Effector CD4-positive, alpha-beta T cell (primary cell): ENCODE results near the gene NTMT1.

Experiments used
- DNase-seq: peaks from one replicate; pipeline ENCODE4 v3.0.0-alpha.2; 2020

Gene NTMT1

GRCh38 chr9:129637673-129638439 lies 11.9 kb downstream of the NTMT1 start:
- DNase-seq, result no peak

- no peak for DNase-seq
These were observed 13.2 kb downstream of the NTMT1 start for GRCh38 chr9:129639034-129639630.

DNA sequence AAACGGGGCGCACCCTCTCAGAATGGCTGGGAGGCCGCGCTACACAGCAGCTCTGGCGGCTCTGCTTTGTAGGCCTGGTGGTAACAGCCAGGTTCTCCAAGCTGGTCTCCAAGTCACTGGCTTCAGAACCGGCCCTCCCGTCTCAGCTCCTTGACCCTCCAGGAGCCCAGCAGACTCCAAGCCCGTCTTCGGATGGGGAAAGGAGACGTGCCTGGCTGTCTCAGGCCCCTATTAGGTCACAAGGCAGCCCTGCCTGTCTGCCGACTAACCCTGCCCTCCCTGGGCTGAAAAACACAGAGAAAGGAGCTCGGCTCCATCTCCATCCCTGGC lies 13.8 kb downstream of the NTMT1 start:
- DNase-seq, result no peak

GRCh38 chr9:129640086-129640870 lies 14.3 kb downstream of the NTMT1 start:
- no peak for DNase-seq

DNA sequence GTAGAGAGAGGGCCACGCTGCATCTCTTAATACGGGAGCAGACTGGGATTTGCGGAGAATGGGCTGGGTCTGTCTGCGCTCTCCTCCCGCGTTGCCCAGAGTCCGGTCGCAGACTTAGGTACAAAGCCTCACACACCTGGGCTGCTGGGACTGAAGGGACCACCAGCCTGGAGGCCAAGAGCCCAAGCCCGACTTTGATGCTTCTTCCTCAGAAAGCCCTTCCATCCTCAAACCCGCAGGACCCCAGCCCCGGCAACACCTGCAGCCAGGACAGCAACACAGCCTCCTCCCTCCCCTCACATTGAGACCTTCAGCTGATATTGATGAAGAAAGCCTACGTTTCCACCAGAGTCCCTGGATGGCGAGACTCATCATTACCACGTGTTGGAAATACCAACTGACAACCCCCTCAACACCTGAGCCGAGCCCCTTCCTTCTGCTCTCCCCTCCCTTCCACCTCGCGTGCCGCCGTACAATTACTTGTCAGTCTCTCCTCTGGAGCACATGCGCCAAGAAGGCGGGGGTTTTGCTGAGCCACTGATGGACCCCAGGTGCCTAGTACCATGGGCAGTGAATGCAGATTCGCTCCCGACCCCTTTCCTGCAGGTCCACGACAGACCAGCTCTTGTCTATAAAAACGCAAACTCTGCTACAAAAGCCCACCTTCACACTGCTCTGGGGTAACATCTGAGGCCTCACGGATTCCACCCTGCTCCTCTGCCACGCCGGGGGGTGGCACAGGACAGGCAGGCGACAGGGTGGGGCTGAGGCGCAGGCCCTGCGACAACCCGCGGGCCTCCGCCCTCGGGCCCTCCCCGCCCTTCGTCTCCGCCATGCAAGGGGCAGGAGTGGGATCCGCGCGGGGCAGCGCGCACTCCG lies 15.1 kb downstream of the NTMT1 start:
- no peak for DNase-seq

DNA sequence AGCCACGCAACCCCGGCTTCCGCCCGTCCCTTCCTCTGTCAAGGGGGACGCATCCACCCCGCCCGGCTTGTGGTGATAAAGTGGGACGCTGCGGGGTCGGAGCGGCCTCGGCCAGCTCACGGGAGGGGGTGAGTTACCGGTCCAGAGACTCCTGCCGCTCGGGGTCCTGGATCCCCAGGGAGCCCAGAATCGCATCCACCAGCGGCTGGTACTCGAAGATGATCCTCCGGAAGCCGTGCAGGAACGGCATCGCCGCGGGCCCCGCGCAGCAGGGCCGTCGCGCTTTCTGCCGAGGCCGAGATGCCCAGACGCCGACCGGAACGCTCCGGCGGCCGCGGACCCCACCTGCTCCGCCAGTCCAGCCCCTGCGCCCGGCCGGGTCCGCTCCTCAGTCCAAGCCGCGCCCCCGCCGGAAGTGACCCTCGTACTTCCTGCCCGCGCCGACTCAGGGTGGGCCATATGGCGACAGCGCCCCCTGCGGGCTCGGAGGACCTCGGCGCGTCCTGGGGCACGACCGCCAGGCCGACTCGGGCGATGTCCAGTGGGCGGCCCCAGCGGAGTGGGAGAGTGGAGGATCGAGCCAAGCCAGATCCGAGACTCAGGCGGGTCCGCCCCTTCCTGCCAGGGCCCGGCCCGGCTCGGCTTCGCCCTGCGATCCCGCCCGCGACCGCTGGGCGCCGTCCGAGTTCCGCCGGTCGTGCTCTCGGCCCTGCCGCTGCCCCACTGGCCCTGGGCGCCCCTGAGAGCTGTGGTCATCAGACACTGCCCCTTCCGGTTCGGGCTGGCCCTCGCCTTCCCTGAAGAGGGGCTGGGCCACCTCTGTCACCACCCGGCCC lies 16.0 kb downstream of the NTMT1 start, which contains the start of gene ASB6:
TSS of gene ASB6 (minus strand) at position 402 of the 836 bp plus-strand sequence. CDS start at position 250, 152 bp downstream.
- DNase-seq, result peak; percentile 92

DNA sequence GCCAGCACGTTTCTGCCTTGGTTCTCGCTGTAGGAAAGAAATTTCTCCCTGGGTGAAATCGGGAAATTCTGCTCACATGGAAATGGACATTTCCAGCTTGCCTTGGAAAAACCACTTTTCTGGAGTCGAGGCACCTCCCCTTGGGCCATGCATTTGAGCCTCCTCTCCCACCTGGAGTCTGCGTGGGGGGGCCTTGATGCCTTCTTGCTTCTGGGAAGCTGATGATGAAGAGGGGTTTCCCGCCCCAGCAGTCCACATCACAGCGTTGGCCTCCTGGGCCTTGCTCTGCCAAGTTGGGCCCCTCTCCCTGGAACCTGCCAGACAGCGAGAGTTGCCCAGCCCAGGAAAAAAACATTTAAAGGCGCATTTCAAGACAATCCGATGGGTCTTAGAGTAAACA lies 17.7 kb downstream of the NTMT1 start:
- no peak for DNase-seq

DNA sequence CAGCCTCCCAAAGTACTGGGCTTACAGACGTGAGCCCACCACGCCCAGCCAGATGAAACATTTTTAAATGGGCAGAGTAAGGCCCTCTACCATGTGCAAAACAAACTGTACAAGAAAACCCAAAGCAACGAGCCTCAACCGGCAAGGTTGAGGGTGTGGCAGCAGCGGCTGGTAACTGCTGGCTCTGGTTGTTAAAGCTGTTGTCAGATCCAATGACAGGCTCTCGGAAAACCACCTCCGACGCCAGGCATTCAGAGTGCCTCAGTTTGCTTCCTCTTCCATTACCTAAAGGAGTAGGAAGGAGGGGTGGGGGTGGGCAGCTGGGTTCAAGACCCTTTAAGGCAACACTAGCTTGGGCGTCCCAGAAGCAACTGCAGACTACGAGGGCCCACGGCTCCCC lies 18.4 kb downstream of the NTMT1 start:
- no peak for DNase-seq

DNA sequence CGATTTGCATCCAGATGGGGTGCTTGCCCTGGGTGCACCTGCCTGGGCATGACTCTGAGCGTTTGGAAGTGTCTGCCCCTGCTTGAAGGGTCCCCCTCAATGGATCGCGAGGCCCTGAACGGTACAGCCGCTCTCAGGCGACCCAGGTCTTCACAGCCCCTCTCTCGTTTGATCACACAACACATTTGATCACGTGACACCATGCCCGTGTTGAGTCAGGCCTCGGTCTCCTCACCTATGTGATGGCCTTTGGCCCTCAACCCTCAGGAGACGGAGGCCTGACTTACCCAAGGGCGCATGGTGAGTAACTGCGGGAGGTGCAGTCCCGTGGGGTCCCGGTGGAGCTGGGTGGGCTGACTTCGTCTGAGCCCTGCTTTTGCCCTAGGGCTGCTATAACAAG lies 18.9 kb downstream of the NTMT1 start:
- DNase-seq, result no peak

DNA sequence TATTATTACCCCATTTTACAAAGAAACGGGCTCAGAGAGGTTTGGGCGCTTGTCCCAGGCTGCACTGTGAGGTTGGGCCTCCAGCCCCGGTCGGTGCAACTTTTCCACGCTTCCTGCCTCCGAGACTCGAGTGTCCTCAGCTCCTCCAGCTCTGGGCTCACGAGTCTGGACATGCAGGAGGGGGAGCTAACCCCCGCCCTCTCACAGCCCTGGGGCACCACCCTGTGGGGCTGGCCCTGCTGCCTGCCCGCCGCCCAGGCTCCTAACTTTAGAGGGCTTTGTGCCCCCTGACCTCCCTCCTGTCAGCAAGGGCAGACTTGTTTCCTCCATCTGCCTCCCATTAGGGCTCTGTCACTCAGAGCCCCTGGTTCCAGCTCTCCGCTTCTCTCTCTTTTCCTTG lies 20.3 kb downstream of the NTMT1 start:
- no peak for DNase-seq

DNA sequence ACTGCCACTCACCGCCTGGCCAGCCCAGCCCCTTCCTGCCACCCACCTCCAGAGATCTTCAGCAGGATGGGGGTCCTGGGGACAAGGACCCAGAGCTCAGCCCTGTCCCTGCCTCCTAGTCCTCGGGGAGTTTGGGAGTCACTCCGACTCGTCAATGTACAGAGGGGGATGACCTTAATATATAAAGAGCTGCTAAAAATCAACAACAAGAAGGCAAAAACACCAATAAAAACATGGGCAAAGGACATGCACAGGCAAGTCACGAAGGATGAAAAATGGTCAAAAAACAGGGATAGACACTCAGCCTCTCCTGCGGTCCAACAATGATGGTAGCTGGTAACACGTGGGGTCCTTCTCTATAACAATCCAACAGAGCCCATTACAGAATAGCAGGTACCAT lies 20.7 kb downstream of the NTMT1 start:
- DNase-seq, result no peak

- DNase-seq, result no peak
These were observed 21.7 kb downstream of the NTMT1 start for GRCh38 chr9:129647635-129648034.

DNA sequence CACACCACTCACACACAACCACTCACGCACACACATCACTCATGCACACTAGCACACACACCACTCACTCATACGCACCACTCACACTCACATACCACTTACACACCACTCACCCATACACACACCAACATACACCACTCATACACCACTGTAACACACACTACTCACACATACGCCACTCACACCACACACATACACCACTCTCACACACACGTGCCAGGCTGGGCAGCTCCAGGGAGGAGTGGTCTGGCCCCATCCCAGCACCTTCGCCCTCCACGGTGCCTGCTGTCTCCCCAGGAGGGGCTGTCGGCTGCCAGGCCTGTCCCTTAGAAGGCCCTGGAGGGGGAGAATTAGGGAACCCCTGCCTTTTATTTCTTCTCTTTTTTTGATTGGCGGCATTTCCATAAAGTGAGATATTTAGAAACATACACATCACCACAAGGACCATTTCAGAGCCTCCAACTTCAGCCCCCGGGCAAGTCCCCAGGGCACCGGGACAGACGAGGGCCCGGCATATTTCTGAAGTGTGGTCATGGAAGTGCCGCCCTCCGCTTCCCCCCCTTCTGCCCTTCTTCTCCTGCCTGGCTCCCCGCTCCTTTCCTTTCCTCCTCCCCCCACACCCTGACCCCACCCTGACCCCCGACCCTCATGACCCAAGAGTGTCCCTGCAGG lies 22.3 kb downstream of the NTMT1 start:
- DNase-seq, result no peak

GRCh38 chr9:129648764-129649115 lies 22.8 kb downstream of the NTMT1 start:
- DNase-seq, result no peak

DNA sequence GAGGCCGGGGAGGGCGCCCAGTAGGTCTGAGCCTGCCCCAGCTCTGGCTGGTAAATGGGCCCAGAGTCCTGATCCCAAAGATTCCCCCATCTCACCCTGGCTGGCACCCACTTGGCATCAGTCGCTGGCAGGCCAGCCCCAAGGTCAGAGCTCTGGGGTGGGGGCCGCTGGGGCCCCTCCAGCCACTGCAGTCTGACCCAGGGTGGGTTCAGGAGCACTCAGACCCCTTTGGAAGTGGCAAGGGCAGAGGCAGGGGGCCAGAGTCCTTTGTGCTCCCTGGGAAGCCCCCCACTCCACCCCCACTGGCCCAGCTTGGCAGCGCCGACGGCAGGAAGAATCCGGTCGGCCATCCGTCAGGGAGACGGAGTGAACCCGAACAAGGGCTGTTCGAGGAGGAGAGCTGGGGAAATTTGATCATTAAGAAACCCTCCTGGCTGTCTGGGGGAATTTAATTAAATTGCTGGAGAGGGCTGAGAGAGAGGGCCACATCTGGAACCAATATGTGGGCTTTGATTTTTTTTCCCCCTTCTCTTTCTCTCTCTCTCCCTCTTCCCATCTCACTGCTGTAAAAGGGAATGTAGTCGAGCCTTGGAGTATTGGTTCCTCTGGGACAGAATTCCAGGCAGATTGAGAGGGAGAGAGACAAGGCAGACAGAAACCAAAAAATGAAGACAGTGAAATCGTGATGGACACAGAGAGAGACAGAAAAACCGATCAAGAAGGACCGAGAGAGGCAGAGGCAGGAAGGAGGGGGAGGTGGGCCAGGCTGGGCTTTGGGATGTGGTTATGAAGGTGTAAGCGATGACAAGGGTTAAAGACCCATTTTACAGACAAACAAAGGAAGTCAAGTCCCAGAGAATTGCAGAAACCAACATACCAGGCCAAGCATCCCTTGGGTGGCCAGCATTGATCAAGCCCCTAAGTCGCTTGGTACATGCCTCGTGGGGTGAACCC lies 24.0 kb downstream of the NTMT1 start:
- no peak for DNase-seq

DNA sequence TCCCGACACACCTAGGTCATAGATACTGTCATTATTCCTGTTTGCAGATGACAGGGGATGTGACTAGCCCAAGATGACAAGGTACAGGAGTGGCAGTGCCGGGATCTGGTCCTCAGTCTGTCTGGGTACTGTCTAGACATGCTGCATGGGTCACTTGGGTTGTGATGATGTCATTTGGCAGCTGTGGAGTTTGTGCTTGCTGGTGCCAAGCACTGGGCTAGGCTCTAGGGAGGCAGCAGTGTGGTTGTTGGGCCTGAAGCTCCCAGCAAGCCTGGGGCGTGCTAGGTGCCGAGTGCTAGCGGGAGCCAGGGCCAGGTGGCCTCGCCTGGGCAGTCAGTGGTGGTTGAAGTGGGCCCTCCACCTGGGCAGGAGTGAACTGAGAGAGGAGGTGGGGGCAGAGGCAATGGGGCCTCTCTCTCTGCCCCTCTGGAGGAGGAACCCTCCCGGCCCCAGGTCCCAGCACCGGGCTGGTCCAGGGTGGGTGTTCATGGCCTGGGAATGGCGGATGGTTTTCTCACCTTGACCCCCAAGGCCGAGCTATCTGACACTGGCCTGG lies 24.8 kb downstream of the NTMT1 start:
- DNase-seq, result no peak

GRCh38 chr9:129653823-129654553 lies 28.0 kb downstream of the NTMT1 start:
- DNase-seq, result no peak

- DNase-seq, result no peak
These were observed 28.6 kb downstream of the NTMT1 start for GRCh38 chr9:129654554-129655040.

GRCh38 chr9:129655154-129655553 lies 29.2 kb downstream of the NTMT1 start:
- no peak for DNase-seq
